Measurements from ENCODE around the gene TSPAN4. TPM values are rescaled to one million over a fixed set of nuclear protein-coding genes. Genes with fewer than 3 reads are reported as not detected.

TSPAN4 gene
- total and polyA plus RNA-seq, 2 of the 13 experiments (the other 11 are each of a cell fraction or from before 2014, with no cell fraction given): 31.7 to 68.3 TPM

GRCh38 chr11:819129-819931 lies 23.3 kb upstream of the TSPAN4 start (continued):
- TF ChIP-seq, protein P1, sequence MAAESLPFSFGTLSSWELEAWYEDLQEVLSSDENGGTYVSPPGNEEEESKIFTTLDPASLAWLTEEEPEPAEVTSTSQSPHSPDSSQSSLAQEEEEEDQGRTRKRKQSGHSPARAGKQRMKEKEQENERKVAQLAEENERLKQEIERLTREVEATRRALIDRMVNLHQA (CRISPR knock-in tag; IDR thresholded peaks at IDR 0.05): no peak
- TF ChIP-seq, protein P2, sequence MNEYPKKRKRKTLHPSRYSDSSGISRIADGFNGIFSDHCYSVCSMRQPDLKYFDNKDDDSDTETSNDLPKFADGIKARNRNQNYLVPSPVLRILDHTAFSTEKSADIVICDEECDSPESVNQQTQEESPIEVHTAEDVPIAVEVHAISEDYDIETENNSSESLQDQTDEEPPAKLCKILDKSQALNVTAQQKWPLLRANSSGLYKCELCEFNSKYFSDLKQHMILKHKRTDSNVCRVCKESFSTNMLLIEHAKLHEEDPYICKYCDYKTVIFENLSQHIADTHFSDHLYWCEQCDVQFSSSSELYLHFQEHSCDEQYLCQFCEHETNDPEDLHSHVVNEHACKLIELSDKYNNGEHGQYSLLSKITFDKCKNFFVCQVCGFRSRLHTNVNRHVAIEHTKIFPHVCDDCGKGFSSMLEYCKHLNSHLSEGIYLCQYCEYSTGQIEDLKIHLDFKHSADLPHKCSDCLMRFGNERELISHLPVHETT (CRISPR knock-in tag; conservative IDR thresholded peaks at IDR 0.05): no peak; the same call in 1 of the 2 replicates
- TF ChIP-seq ZNF292 (CRISPR knock-in tag; IDR thresholded peaks at IDR 0.05; ENCODE audit: borderline replicate concordance, low read depth): no peak
- 0 out of 2 replicates have a peak, but pooled peaks have one; percentile 20 for TF ChIP-seq MXD1 (CRISPR knock-in tag; IDR thresholded peaks at IDR 0.05)
- peak; percentile 87 for TF ChIP-seq SP4 (CRISPR knock-in tag; IDR thresholded peaks at IDR 0.05)
- TF ChIP-seq THAP11 (CRISPR knock-in tag; IDR thresholded peaks at IDR 0.05): peak; percentile 25; the same call in 1 of the 2 replicates
- no peak for TF ChIP-seq FOXC1 (CRISPR knock-in tag; IDR thresholded peaks at IDR 0.05; ENCODE audit: borderline replicate concordance)
- no peak for TF ChIP-seq ZNF713 (CRISPR knock-in tag; IDR thresholded peaks at IDR 0.05)
- TF ChIP-seq REXO4 (CRISPR knock-in tag; IDR thresholded peaks at IDR 0.05; ENCODE audit: borderline replicate concordance): 0 out of 2 replicates have a peak, but pooled peaks have one; percentile 10
- peak; percentile 53; the same call in 1 of the 2 replicates for TF ChIP-seq RAD21 (CRISPR knock-in tag; IDR thresholded peaks at IDR 0.05)
- no peak for TF ChIP-seq ZNF432 (CRISPR knock-in tag; IDR thresholded peaks at IDR 0.05; ENCODE audit: borderline replicate concordance)
- no peak for TF ChIP-seq ZNF30 (CRISPR knock-in tag; IDR thresholded peaks at IDR 0.05)
- TF ChIP-seq KDM1A (CRISPR knock-in tag; IDR thresholded peaks at IDR 0.05): no peak
- no peak for TF ChIP-seq MIER2 (CRISPR knock-in tag; IDR thresholded peaks at IDR 0.05)
- no peak for TF ChIP-seq SOX6 (IDR thresholded peaks at IDR 0.05)
- peak; percentile 19; the same call in 1 of the 2 replicates for TF ChIP-seq SOX6 (CRISPR knock-in tag; IDR thresholded peaks at IDR 0.05)
- TF ChIP-seq ZNF772 (CRISPR knock-in tag; IDR thresholded peaks at IDR 0.05): no peak
- TF ChIP-seq, protein P3, sequence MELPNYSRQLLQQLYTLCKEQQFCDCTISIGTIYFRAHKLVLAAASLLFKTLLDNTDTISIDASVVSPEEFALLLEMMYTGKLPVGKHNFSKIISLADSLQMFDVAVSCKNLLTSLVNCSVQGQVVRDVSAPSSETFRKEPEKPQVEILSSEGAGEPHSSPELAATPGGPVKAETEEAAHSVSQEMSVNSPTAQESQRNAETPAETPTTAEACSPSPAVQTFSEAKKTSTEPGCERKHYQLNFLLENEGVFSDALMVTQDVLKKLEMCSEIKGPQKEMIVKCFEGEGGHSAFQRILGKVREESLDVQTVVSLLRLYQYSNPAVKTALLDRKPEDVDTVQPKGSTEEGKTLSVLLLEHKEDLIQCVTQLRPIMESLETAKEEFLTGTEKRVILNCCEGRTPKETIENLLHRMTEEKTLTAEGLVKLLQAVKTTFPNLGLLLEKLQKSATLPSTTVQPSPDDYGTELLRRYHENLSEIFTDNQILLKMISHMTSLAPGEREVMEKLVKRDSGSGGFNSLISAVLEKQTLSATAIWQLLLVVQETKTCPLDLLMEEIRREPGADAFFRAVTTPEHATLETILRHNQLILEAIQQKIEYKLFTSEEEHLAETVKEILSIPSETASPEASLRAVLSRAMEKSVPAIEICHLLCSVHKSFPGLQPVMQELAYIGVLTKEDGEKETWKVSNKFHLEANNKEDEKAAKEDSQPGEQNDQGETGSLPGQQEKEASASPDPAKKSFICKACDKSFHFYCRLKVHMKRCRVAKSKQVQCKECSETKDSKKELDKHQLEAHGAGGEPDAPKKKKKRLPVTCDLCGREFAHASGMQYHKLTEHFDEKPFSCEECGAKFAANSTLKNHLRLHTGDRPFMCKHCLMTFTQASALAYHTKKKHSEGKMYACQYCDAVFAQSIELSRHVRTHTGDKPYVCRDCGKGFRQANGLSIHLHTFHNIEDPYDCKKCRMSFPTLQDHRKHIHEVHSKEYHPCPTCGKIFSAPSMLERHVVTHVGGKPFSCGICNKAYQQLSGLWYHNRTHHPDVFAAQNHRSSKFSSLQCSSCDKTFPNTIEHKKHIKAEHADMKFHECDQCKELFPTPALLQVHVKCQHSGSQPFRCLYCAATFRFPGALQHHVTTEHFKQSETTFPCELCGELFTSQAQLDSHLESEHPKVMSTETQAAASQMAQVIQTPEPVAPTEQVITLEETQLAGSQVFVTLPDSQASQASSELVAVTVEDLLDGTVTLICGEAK (IDR thresholded peaks at IDR 0.05): no peak
- TF ChIP-seq, protein P3 (CRISPR knock-in tag; IDR thresholded peaks at IDR 0.05): peak; percentile 18; the same call in 1 of the 2 replicates
- TF ChIP-seq ZNF816 (CRISPR knock-in tag; IDR thresholded peaks at IDR 0.05; ENCODE audit: borderline replicate concordance): no peak
